Muscle of back (tissue), 13 donors: ENCODE measurements around the gene PPM1E. TPM values are rescaled to one million over a fixed set of nuclear protein-coding genes. Genes with fewer than 3 reads are reported as not detected.
A peak's percentile ranks its signal among the peaks of the same experiment; 100 is the strongest.
"Not testable (repeated sequence)": the region's sequence is repeated elsewhere in the genome, so short reads cannot be mapped to it uniquely, and the experiment has no call there.

ENCODE experiments used
- DNase-seq, 3 donors: peaks; one replicate each; pipeline versions ENCODE4 v3.0.0 to v3.0.0-alpha.2; 2013
- long read RNA-seq, 9 donors: transcript quantifications; one replicate each; lab custom pipeline, GENCODE V29; 2026
- polyA plus RNA-seq, 10 donors: library from polyadenylated mRNA; unstranded; fragments of 120-200 nt; gene quantifications; one replicate each; pipeline ENCODE4 v1.2.1, GENCODE V29; 2013; ENCODE audit not compliant: insufficient read length in 10 of 10

Gene PPM1E
- polyA plus RNA-seq = 1 to 10 TPM in 9 of 10 donors, under 1 TPM in 1; 0.91 to 2.3 (median 1.5) TPM
- long read RNA-seq, donor 1 = 0 reads
- long read RNA-seq, donor 2 = 0 reads
- long read RNA-seq, donor 3 = 0 reads
- long read RNA-seq, donor 4 = 0 reads
- long read RNA-seq, donor 5, full-length matches to known transcripts = 1 of 1 reads
- long read RNA-seq, donor 5, partial matches to known transcripts = 0 of 1 reads
- long read RNA-seq, donor 5, other reads (novel, unspliced or antisense) = 0 of 1 reads
- long read RNA-seq, donor 6 = 0 reads
- long read RNA-seq, donor 7 = 0 reads
- long read RNA-seq, donor 8, full-length matches to known transcripts = 1 of 1 reads
- long read RNA-seq, donor 8, partial matches to known transcripts = 0 of 1 reads
- long read RNA-seq, donor 8, other reads (novel, unspliced or antisense) = 0 of 1 reads
- long read RNA-seq, donor 9 = 0 reads

DNA sequence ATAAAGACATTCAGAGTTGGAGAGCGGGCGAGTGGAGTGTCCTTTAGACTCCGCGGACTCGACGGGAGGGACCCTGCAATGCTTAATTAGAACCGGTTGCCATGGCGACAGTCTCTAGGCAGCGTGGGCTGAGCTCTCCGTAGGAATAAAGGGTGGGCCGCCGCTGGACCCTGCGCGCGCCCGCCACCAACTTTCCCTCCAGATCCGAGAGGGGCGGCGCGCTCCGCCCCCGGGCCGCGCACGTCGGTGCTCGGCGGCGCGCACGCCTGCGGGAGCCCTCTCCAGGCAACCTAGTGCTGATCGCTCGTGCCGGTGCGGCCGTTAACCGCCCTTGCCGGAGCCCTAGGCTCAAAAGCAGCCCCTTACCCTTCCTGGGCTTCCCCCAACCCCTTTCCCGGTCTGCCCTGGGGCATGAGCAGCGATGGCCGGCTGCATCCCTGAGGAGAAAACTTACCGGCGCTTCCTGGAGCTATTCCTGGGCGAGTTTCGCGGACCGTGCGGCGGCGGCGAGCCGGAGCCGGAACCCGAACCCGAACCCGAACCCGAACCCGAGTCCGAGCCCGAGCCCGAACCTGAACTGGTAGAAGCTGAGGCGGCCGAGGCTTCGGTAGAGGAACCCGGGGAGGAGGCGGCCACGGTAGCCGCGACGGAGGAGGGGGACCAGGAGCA lies at the start of gene PPM1E:
Gene PPM1E (plus strand): TSS at position 278 of the 669 bp plus-strand sequence.
- peak; percentile 33 to 84 (median 65) for DNase-seq

DNA sequence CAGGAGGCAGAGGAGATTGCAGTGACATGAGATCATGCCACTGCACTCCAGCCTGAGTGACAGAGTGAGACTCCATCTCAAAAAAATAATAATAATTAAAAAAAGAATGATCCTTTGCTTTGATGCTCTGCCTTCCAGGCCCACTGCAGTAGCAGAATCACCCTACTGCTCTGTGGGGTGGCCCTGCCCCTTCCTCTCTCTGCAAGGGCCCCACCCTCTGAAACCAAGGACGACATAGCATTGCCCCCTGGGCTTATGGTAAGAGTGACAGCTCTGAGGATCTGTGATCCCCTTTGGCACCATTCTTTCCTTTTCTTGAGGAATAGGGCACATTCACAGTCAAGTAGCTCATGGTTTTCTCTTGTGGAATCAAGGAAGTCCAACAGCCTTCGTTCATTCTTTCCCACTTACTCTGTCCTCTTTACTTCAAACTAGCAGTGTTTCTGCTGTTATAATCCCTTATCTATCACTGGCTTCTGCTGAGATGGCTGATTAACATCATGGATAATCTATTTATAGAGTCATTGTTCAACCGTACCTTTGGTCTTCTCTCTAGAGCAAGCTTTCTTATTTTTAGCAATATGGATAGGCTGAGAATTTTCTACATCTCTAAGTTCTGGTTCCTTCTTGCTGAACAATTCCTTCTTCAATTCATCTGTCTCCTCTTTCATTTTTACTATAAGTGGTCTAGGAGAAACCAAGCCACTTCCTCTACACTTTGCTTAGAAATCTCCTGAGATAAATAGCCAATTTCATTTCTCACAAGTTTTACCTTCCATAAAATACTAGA lies 49.1 kb upstream of the PPM1E start:
- no peak for DNase-seq

DNA sequence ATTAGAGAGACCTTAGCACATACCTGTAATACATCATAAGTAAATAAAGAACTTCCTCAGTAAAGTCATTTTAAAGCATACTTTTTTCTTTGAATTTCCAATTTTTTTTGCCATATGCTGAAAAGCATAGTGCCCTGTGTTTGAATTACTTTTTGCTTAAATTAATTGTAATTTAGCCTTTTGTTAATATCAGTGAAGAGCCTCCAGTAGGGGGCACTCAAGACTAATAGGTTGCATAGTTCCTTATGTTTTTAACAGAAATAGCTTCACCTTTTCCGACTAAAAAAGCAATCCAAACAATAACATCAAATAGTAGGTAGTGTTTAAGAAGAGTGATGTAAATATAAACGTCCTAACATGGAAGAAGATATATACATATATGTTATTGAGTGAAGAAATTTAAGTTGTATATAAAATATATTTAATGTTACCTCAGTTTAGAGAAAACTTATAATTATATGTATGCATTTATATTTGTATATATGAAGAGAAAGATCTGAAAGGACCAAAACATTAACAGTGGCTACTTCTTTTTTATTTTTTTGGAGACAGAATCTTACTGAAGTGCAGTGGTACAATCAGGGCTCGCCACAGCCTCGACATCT lies 44.6 kb upstream of the PPM1E start:
- DNase-seq = peak; percentile 30 to 60 (median 34)

DNA sequence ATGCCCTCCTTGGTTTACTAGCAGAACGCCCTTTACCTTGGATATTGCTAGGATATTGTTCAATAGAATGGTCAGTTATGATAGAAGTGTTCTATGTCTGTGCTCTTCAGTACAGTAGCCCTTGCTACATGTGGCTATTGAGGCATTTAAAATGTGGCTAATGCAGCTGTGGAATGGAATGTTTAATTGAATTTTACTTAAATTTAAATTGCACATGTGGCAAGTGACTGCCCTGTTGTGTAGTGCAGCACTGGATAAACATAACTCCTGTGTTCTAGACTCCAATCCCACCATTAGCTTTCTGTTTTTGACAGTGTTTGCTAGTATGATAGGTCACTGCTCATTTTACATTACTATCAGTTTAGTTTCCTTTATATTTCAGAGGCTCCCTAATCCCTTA lies 33.4 kb upstream of the PPM1E start:
- no peak for DNase-seq

DNA sequence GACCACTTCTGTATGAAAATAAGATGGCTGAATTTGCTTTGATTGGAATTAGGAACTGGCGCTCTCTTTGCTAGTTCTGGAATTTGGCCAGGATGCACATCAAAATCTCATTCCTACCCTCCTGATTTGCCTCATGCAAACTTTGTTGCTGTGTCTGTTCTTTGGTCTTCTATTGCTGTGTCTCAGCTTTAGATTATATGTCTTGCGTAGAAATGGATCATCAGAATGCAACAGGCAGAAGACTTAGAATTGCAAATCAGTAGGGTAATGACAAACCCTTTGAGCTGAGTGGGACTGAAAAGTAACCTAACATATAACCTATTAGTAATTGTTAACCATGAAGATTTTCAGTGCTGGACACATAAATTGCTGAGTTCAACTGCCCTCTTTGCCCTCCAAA lies 33.0 kb upstream of the PPM1E start:
- DNase-seq = no peak

DNA sequence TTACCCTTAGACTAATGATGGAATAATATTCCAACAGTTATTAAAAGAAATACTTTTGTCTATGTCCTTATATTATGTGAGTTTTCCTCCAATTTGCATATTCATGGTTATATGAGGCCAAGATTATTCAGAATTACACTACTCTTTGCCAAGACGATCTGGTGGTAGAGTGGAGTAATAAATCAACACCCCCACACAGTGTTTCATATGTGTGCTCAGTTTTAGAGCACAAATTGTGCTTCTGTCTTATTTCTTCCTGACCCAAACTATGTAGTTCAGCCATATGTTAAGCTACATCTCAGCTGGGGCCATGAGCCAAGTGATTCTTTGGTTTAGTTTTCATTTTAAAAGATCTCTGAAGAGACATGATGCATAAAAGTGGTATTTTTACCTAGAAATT lies 26.9 kb upstream of the PPM1E start:
- peak in 1 of 3 donors; percentile 2 for DNase-seq

DNA sequence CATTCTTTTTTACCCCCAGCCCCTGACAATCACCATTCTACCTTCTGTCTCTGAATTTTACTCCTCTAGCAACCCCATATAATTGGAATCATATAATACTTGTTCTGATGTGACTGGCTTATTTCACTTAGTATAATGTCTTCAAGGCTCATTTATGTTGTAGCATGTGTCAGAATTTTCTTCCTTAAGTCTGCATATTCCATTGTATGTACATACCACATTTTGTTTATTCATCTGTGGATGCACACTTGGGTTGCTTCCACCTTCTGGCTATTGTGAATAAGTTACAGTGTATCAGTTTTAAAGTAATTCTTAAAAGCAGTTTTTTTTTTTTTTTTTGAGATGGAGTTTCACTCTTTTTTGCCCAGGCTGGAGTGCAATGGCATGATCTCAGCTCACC lies 24.7 kb upstream of the PPM1E start:
- DNase-seq = no peak

DNA sequence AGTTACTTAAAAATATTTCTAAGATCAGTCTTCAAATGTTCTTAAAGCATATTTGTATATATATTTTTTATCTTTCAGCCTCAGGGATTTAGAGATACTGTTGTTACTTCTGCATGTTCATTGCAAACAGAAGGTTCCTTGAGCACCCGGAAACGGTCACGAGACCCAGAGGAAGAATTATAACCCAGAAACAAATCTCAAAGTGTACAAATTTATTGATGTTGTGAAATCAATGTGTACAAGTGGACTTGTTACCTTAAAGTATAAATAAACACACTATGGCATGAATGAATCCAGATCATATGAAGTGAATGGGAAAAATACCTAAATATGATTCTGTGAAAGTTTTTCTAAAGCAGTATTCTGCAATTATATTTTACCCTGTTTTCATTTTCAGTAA lies 21.6 kb upstream of the PPM1E start:
- DNase-seq = no peak

DNA sequence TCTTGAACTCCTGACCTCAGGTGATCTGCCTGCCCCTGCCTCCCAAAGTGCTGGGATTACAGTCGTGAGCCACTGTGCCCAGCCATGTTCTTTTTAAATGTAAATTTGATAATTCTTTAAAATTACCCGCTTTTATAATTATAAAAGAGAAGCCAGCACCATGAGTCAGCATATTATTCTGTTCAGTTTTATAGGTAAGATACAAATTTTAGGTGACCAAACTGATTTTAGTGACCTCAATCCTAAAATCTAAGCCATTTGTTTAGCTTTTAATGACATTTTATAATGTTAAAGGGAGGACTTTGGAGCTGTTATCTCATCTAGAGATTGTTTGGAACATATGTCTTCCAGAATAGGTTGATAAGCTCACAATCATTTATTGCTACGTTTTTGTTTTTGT lies 20.8 kb upstream of the PPM1E start:
- no peak for DNase-seq

DNA sequence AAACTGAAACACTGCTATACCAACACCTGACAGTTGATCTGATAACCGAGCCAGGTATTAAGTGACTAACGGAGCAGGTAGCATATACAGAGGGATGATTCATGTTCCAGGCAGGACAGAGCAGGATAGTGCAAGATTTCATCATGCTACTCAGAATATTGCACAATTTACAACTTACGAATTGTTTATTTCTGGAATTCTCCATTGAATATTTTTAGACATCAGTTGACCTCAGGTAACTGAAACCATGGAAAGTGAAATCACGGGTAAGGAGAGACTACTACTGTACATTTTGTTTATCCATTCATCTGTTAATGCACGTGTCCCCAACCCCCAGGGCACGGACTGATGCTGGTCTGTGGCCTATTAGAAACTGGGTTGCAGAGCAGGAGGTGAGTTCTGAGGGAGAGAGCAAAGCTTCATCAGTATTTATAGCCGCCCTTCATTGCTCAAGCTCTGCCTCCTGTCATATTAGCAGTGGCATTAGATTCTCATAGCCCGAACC lies 14.5 kb upstream of the PPM1E start:
- no peak for DNase-seq

DNA sequence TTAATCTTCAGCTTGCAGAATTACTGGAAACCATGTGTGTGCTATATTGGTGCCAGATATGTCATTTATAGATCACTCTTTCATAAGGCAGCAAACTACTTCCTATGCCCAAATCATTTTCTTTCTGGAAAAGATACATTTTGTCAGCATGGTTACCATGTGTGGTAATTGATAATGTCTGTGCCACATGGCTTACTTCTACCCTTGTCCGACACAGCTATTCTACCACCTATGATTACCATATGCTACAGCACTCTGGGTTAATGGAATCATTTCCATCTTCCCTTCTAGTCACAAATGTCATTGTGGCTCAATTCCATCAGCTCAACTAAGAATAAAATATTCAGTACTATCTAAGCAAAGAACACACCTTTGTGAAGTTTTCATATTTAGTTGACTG lies 8.0 kb upstream of the PPM1E start:
- no peak for DNase-seq

DNA sequence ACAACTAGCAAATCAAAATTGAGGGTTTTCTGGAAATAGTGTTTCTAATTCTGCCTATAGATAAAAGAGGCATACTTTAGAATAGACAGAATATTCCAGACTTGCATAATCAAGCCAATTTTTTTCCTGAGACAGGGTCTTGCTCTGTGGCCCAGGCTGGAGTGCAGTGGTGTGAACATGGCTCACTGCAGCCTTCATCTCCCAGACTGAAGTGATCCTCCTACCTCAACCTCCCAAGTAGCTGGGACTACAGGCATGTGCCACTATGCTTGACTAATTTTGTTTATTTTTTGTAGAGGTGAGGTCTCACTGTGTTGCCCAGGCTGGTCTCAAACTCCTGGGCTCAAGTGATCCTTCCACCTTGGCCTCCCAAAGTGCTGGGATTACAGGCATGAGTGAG lies 6.0 kb upstream of the PPM1E start:
- not testable (repeated sequence) for DNase-seq

DNA sequence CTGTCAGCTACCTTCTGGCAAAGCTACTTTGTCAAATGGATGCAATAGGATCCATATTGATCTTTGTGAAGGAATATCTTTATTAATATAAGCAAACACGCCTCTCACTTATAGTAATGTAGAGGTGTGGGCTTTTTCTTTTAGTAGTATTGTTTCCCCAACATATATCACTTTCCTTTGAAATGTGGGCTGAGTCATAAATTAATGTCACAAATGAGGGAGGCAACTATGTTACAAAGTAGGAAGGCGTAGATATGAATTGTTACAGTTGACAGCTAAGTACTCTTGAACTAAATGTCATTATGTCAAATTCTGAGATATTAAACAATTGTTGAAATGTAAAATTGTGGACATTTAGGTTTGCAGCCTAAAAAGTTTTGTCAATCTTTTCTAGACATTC lies 2.6 kb upstream of the PPM1E start:
- no peak for DNase-seq

DNA sequence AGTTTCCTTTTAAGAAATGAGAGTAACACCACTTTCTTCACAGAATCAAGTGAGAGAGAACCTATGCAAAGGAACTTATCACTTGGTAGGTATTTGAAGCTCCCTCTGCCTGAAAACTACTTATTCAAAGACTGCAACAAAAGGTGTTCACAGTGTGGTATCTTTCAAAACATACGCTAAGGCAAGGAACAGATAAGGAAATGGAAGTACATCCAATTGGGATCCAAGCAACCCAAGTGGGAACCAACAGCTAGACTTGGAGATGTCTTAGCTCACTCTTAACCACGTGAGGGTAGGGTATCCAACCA lies 431 bp upstream of the PPM1E start:
- DNase-seq = peak in 1 of 3 donors; percentile 5

DNA sequence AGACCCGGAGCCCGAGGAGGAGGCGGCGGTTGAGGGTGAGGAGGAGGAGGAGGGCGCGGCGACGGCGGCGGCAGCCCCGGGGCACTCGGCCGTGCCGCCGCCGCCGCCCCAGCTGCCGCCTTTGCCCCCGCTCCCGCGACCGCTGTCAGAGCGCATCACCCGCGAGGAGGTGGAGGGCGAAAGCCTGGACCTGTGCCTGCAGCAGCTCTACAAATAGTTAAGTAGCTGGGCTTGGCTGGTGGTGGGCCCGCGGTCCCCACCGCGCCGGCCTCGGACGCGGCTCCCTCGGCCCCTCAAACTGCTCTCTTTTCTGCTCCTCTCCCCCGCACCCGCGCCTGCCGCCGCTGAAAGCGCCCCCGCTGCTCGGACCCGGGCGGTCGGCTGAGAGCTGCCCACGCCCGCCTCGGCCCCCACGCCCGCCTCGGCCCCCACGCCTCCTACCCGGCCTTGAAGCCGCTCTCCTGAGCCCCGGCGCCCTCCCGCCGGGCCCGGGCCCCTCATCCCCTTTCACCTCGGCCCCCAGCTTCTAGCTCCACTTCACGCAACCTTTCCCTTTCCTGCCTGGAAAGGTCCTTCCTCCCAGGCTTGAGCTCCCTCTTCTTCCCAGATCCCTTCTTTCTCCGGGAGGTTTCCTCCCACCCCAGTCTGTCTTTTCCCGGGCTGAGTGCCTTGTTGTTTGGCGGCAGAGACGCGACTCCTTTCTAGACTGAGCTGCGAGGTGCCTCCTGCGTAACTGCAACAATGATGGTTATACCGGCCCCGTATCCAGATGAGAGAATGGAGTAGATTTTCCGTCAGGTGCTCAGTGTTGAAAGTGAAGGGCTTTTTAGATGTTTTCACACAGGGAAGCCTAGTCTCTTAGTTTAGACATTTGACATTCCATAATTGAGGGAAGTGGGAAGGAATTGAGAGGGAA lies 850 bp downstream of the PPM1E start:
- peak in 1 of 3 donors; percentile 26 for DNase-seq

DNA sequence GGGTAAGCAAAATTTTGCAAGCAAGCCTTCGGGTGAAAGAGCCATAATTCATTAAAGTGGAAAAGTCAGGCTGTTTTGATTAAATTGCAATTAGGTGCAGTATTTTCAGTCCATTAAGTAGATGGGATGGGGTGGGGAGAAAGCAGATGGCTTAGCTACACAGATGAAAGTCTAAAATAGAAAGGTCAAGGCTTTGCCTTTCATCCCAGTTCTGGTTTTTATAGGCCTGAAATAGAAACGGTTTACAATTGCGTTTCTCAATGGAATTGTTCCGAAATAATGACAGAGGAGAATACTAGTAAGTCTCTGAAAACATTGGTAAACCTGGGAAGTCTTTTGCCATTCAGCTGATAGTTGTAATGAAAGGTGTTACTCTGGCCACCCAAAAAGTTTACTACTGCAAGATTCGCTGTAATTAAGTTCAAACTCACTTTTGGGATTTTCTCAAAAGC lies 1.5 kb downstream of the PPM1E start:
- no peak for DNase-seq

DNA sequence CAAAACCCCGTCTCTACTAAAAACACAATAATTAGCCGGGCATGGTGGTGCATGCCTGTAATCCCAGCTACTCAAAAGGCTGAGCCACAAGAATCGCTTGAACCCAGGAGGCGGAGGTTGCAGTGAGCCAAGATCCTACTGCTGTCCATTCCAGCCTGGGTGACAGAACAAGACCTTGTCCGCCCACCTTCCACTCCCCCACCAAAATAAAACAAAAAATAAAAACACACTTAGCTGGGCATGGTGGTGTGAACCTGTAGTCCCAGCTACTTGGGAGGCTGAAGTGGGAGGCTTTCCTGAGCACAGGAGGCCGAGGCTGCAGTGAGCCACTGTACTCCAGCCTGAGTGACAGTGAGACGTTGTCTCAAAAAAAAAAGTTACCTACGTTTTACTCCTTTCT lies 3.2 kb downstream of the PPM1E start:
- DNase-seq = no peak

DNA sequence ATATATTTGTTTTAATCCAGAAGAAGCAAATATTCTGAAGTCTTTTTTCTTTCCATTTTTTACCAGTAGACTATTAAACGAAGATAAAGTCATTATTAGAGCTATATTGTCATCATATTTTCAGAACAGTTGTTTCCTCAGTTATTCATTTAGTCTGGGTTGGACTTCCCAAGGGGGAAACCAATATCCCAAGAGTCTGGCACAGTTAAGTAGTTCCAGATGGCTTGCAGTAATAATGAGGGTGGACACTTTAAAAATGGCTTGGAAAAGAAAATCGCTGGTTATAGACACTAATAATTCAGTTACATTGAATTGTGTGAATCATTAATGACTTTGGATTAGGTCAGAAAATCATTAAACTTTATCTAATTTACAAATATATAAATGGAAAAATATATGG lies 3.9 kb downstream of the PPM1E start:
- no peak for DNase-seq

DNA sequence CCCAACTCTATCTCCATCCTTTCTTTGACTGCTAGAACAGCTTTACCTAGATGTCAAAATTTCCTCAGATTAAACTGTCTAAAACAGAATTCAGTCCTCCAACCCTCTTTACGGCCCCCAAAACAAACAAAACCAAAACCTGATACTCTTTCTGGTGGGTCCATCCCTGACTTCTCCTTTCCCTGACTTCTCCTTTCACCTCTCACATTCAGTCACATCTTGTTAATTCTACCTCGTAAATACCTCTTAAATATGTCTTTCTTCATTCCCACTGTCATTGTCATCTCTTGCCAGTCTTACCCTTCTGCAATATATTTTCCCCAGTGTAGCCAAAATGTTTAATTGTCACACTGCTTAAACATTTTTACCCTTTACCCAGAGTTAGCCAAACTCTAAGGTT lies 4.6 kb downstream of the PPM1E start:
- no peak for DNase-seq

DNA sequence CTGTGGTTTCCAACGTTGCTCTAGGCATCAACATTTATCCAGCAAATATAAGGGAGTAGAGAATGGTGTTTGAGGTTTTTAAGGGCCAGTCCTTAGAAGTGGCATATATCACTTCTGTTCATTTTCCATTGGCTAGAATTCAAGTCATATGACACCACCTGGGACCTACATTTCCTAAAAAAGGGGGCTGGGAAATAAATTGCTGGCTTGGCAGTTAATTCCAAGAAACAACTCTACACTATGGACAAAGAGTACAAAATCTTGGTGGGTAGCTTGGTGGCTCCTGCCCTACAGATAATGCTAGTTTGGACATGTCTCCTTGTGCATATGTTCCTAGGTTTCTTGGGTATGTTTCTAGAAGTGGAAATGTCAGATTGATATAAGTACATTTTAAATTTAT lies 7.6 kb downstream of the PPM1E start:
- DNase-seq = no peak

DNA sequence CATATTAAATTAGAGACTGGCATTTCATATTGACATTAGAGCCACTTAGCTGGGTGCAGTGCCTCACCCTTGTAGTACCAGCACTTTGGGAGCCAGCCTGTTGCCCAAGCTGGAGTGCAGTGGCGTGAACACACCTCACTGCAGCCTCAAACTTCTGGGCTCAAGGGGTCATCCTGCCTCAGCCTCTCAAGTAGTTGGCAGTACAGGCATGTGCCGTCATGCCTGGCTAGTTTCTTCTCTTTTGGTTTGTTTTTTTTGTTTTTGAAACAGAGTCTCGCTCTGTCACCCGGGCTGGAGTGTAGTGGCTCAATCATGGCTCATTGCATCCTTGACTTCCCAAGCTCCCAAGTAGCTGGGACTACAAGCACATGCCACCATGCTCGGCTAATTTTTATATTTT lies 8.7 kb downstream of the PPM1E start:
- DNase-seq = no peak
